Endothelial cell of umbilical vein (primary cell): ENCODE measurements around the gene GOLGA1. TPM values are rescaled to one million over a fixed set of nuclear protein-coding genes. Genes with fewer than 3 reads are reported as not detected.

ENCODE experiments used
- BruUV-seq: library from RNA; stranded (reverse); fragments of 400-500 nt; replicated peaks from 2 replicates; lab custom pipeline; 2021; lab: Mats Ljungman, UMichigan
- CTCF ChIA-PET: fragments of 300-600, 350-600 bp; sonication (Branson Sonifier 250); formaldehyde crosslinking; loops from one replicate; lab custom pipeline; 2021; ENCODE audit warnings: antibody characterized with exemption, inconsistent platforms; lab: Charles Lee
- POLR2A ChIA-PET: fragments of 300-600, 350-600 bp; sonication (Branson Sonifier 250); formaldehyde crosslinking; loops from one replicate; lab custom pipeline; 2021; ENCODE audit warnings: antibody characterized with exemption, inconsistent platforms; lab: Charles Lee
- DNase-seq: peaks from one replicate; pipeline ENCODE4 v3.0.0-alpha.2; 2011; ENCODE audit warnings: low read depth, low spot score
- FAIRE-seq: peaks from 2 replicates; lab custom pipeline; 2011; peaks lifted over from hg19 to GRCh38; lab: Jason Lieb, UNC
- H2AFZ ChIP-seq: 2 replicates; pipeline ENCODE4 v1.6.0; 2012; ENCODE audit warnings: low read depth, low read length, control low read depth, inconsistent platforms
- H3K27ac ChIP-seq: 2 replicates; pipeline ENCODE4 v1.5.1; 2011; ENCODE audit warnings: low read depth, mild to moderate bottlenecking, control low read depth, low read length, moderate library complexity; ENCODE audit not compliant: insufficient read depth
- H3K27me3 ChIP-seq, 2 experiments: 2 replicates each; pipeline versions ENCODE4 v1.6.0 to v1.6.1; 2011; ENCODE audit warnings: low read length in 2 of 2, mixed read lengths in 1 of 2; ENCODE audit not compliant: control insufficient read depth in 2 of 2, insufficient read depth in 2 of 2
- H3K36me3 ChIP-seq, 2 experiments: 2 replicates in 1 of 2; 3 replicates in 1 of 2; pipeline ENCODE4 v1.5.1; 2011; ENCODE audit warnings: low read length in 2 of 2, mild to moderate bottlenecking in 1 of 2, moderate library complexity in 1 of 2; ENCODE audit not compliant: control insufficient read depth in 2 of 2, insufficient read depth in 2 of 2; ENCODE audit errors: extremely low read depth in 1 of 2
- H3K4me1 ChIP-seq: 3 replicates; pipeline ENCODE4 v1.5.1; 2011; ENCODE audit warnings: mild to moderate bottlenecking, low read length; ENCODE audit not compliant: control insufficient read depth, insufficient read depth; ENCODE audit errors: extremely low read depth
- H3K4me2 ChIP-seq: 2 replicates; pipeline ENCODE4 v1.6.1; 2011; ENCODE audit warnings: low read length, control low read depth, mixed read lengths; ENCODE audit not compliant: insufficient read depth
- H3K4me3 ChIP-seq, 3 experiments: fragments of 200-600 bp in 1 of 3; sonication (generic), shearing (Covaris generic) in 1 of 3; replicated peaks in 1 of 3; 2 replicates each; pipeline ENCODE4 v1.5.1; 2011 to 2016; ENCODE audit warnings: control low read depth in 3 of 3, low read length in 3 of 3, mild to moderate bottlenecking in 2 of 3, inconsistent platforms in 1 of 3, low read depth in 1 of 3, moderate library complexity in 1 of 3; ENCODE audit not compliant: insufficient read depth in 1 of 3
- H3K79me2 ChIP-seq: 2 replicates; pipeline ENCODE4 v1.6.0; 2012; ENCODE audit warnings: low read length, inconsistent platforms; ENCODE audit not compliant: control insufficient read depth, insufficient read depth
- H3K9ac ChIP-seq: replicated peaks from 2 replicates; pipeline ENCODE3; 2011; ENCODE audit warnings: low read length, control low read depth; ENCODE audit not compliant: insufficient read depth; ENCODE audit errors: extremely low read depth
- H3K9me1 ChIP-seq: replicated peaks from 3 replicates; pipeline ENCODE4 v1.6.0; 2011; ENCODE audit warnings: mild to moderate bottlenecking, low read length; ENCODE audit not compliant: control insufficient read depth, insufficient read depth; ENCODE audit errors: extremely low read depth
- H3K9me3 ChIP-seq: replicated peaks from 2 replicates; pipeline ENCODE4 v1.5.1; 2012; ENCODE audit warnings: low read length, inconsistent platforms; ENCODE audit not compliant: control insufficient read depth, insufficient read depth
- H4K20me1 ChIP-seq: replicated peaks from 2 replicates; pipeline ENCODE3; 2011; ENCODE audit warnings: mild to moderate bottlenecking, low read length; ENCODE audit not compliant: control insufficient read depth, insufficient read depth; ENCODE audit errors: extremely low read depth
- EZH2 ChIP-seq: IDR thresholded peaks from 2 replicates; pipeline ENCODE4 v1.6.1; 2012; ENCODE audit warnings: borderline replicate concordance, low read depth, mild to moderate bottlenecking, moderate library complexity, low read length, inconsistent platforms; ENCODE audit not compliant: severe bottlenecking
- FOS ChIP-seq: IDR thresholded peaks from 2 replicates; pipeline ENCODE4 v1.6.1; 2011; ENCODE audit warnings: mild to moderate bottlenecking, low read length, moderate library complexity, borderline replicate concordance; ENCODE audit not compliant: insufficient read depth
- GATA2 ChIP-seq: IDR thresholded peaks from 2 replicates; pipeline ENCODE4 v1.7.0; 2011; ENCODE audit warnings: low read depth, mild to moderate bottlenecking, moderate library complexity, mixed read lengths, low read length; ENCODE audit not compliant: insufficient read length, insufficient read depth
- JUN ChIP-seq: IDR thresholded peaks from 2 replicates; pipeline ENCODE4 v1.6.1; 2011; ENCODE audit warnings: borderline replicate concordance, low read depth; ENCODE audit not compliant: insufficient read length, insufficient read depth
- MYC ChIP-seq: IDR thresholded peaks from one replicate; pipeline ENCODE4 v1.6.1; 2011; ENCODE audit warnings: mild to moderate bottlenecking, low read depth, low read length
- POLR2A ChIP-seq: IDR thresholded peaks from 2 replicates; pipeline ENCODE4 v1.6.1; 2012; ENCODE audit warnings: low read depth, mild to moderate bottlenecking, control low read depth, low read length
- POLR2AphosphoS5 ChIP-seq: IDR thresholded peaks from 2 replicates; pipeline ENCODE4 v1.6.1; 2012; ENCODE audit warnings: low read depth, mild to moderate bottlenecking, control low read depth, low read length, moderate library complexity; ENCODE audit not compliant: insufficient read depth
- dilution Hi-C: fragments of 300-500 bp; cut with MboI; formaldehyde crosslinking; loops from one replicate; pipeline ENCODE4 v1.15.0; 2019; ENCODE audit warnings: low sequenced_read_pairs; ENCODE audit not compliant: extremely low pct_ligation_motif_present
- intact Hi-C: fragments of 100-400 bp; cut with micrococcal nuclease; formaldehyde crosslinking; loops from one replicate; pipeline ENCODE4 v1.10.0; 2022
- polyA plus RNA-seq, 4 experiments: library from polyadenylated mRNA; depleted of rRNA in 3 of 4; stranded (reverse) in 3 of 4; unstranded in 1 of 4; fragments of >200 nt; gene quantifications; 2 replicates each; pipeline versions ENCODE4 v1.2.1 to v1.2.3, GENCODE V29; 2011 to 2012; ENCODE audit warnings: missing spikeins in 1 of 4
- total RNA-seq: library from RNA; stranded (reverse); gene quantifications from 2 replicates; pipeline ENCODE4 v1.2.3, GENCODE V29; 2021
- TF ChIP-seq, protein P1 (sequence below): IDR thresholded peaks from 2 replicates; pipeline ENCODE4 v1.6.1; 2011; ENCODE audit not compliant: insufficient read depth, insufficient read length
- TF ChIP-seq, protein P2 (sequence below), 2 donors: IDR thresholded peaks; 1 replicate in 1 of 2; 2 replicates in 1 of 2; pipeline ENCODE4 v1.5.1; 2011; ENCODE audit warnings: low read length in 2 of 2, mild to moderate bottlenecking in 2 of 2, moderate library complexity in 2 of 2, control low read depth in 1 of 2, inconsistent platforms in 1 of 2, low read depth in 1 of 2; ENCODE audit not compliant: insufficient read depth in 1 of 2; ENCODE audit errors: extremely low read depth in 1 of 2

The GOLGA1 gene
- total and polyA plus RNA-seq, 2 donors (not counting 3 experiments of a cell fraction or from before 2014, with no cell fraction given): 13.1 to 19.9 TPM

DNA sequence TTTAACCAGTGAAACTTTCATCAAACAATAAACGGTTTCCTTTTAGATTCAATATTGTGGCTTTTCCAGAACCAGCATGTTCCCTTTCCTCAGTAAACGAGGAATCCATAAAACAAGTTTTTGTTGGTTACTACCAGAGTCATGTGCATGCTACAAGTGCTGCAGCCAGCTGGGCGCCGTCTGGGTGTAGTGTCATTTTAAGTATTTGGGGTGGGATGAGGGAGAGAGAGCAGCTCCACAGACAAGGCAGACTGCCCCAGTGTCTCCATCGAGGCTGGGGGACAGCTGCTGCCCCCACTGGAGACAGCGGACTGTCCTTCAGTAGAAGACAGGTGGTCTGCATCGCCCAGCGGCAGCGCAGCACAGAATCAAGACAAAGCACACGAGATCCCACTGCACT lies 61.7 kb downstream of the GOLGA1 start:
- Histone ChIP-seq H3K9me1 (no peaks in the 10 kb centered on the region), H4K20me1 (no peaks in the 10 kb centered on the region), H3K36me3 (peaks cover 28 to 45% of the 10 kb centered on the region in 2 experiments), H3K9ac (no peak overlapping the region), H3K79me2 (peaks cover 20% of the 10 kb centered on the region), H3K4me3 (no peak overlapping the region), H2AFZ (no peak overlapping the region), H3K9me3 (no peaks in the 10 kb centered on the region), H3K27ac (no peak overlapping the region), H3K4me2 (no peak overlapping the region), H3K4me1 (no peaks in the 10 kb centered on the region), H3K27me3 (no peaks in the 10 kb centered on the region)
- no peak for FAIRE-seq
- intact Hi-C loops: no loop called here
- dilution Hi-C loops: no loop called here
- TF ChIP-seq JUN (no peak), FOS (no peak), EZH2 (no peak), GATA2 (no peak), POLR2AphosphoS5 (no peak), POLR2A (no peak), MYC (no peak)
- TF ChIP-seq, protein P1, sequence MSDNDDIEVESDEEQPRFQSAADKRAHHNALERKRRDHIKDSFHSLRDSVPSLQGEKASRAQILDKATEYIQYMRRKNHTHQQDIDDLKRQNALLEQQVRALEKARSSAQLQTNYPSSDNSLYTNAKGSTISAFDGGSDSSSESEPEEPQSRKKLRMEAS: no peak
- TF ChIP-seq, protein P2, sequence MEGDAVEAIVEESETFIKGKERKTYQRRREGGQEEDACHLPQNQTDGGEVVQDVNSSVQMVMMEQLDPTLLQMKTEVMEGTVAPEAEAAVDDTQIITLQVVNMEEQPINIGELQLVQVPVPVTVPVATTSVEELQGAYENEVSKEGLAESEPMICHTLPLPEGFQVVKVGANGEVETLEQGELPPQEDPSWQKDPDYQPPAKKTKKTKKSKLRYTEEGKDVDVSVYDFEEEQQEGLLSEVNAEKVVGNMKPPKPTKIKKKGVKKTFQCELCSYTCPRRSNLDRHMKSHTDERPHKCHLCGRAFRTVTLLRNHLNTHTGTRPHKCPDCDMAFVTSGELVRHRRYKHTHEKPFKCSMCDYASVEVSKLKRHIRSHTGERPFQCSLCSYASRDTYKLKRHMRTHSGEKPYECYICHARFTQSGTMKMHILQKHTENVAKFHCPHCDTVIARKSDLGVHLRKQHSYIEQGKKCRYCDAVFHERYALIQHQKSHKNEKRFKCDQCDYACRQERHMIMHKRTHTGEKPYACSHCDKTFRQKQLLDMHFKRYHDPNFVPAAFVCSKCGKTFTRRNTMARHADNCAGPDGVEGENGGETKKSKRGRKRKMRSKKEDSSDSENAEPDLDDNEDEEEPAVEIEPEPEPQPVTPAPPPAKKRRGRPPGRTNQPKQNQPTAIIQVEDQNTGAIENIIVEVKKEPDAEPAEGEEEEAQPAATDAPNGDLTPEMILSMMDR (IDR thresholded peaks at IDR 0.05; ENCODE audit: extremely low read depth in 1 of 2, insufficient read depth in 1 of 2, low read depth in 1 of 2, low read length in 2 of 2): no peak
- ChIA-PET CTCF (interaction anchor here (1.2 to 2.0 kb wide), 4 partner anchors 15 to 102 kb away, joined by 3 to 6 read pairs (median 4); partner anchors contain the start of genes ARPC5L and OLFML2A), POLR2A (no interaction called here)
- no TSS peak for BruUV-seq
- no peak for DNase-seq
